GM13977 (cell line): ENCODE results near the gene SLC9A1.

Source experiments
- DNase-seq: peaks from one replicate; pipeline ENCODE4 v3.0.0; 2012; ENCODE audit warnings: low spot score
- in situ Hi-C: fragments of 300-500 bp; cut with MboI; formaldehyde crosslinking; loops from one replicate; pipeline ENCODE4 v1.12.0; 2022; ENCODE audit warnings: low sequenced_read_pairs, low pct_unique_long_range_greater_than_20kb, mixed read lengths, inconsistent platforms; ENCODE audit not compliant: unreplicated experiment
- TF ChIP-seq, protein P1 (sequence below): IDR thresholded peaks from 2 replicates; pipeline ENCODE4 v1.5.1; 2012; ENCODE audit warnings: mild to moderate bottlenecking, control low read depth; ENCODE audit not compliant: insufficient read depth; ENCODE audit errors: extremely low read depth, missing control alignments

The SLC9A1 gene

DNA sequence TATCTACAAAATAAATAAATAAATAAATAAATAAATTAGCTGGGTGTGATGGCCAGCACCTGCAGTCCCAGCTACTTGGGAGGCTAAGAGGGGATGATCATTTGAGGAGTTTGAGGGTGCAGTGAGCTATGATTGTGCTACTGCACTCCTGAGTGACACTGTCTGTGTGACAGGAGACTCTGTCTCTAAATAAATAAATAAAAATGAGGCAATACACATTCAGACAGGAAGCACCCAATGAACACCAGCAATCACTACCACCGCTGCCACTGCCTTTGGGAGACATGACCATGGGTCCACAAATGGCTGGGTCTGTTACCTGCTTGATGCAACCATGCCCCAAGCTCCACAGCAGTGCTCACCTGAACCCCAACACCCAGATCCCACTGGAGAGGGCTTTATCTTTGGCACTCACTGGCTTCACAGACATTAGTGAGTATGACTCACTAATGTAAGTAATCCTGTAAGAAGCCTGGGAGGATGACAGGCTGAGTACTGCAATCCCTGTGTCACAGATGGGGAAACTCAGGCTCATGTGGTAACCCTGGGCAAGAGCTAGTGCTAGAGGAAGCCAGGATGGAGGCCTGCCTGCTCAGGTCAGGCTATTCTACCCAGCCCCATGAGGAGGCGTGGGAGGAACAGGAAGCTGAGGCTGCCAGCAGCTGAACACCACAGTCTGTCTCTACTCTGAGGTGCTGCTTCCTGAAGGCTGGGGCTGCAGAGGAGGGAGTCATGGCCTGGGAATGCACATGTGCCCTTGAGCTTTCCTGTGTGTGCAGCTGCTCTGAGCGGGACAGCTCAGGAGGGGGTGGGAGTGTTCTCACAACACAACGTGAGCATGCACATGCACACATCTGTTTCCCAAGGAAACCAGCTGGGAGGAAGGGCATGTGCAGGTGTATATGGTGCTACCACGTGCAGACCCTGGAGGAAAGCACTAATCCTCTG lies 43.0 kb downstream of the SLC9A1 start:
- peak; percentile 84 for DNase-seq

GRCh38 chr1:27109103-27109822 lies 45.7 kb downstream of the SLC9A1 start:
- in situ Hi-C loops = no loop called here
- DNase-seq = no peak

More for the DNA sequence above, 43.0 kb downstream of the SLC9A1 start:
- TF ChIP-seq, protein P1, sequence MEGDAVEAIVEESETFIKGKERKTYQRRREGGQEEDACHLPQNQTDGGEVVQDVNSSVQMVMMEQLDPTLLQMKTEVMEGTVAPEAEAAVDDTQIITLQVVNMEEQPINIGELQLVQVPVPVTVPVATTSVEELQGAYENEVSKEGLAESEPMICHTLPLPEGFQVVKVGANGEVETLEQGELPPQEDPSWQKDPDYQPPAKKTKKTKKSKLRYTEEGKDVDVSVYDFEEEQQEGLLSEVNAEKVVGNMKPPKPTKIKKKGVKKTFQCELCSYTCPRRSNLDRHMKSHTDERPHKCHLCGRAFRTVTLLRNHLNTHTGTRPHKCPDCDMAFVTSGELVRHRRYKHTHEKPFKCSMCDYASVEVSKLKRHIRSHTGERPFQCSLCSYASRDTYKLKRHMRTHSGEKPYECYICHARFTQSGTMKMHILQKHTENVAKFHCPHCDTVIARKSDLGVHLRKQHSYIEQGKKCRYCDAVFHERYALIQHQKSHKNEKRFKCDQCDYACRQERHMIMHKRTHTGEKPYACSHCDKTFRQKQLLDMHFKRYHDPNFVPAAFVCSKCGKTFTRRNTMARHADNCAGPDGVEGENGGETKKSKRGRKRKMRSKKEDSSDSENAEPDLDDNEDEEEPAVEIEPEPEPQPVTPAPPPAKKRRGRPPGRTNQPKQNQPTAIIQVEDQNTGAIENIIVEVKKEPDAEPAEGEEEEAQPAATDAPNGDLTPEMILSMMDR = peak; percentile 44
- in situ Hi-C loops = no loop called here

GRCh38 chr1:27108588-27108987 lies 46.3 kb downstream of the SLC9A1 start:
- TF ChIP-seq, protein P1 = no peak
- DNase-seq = no peak
- in situ Hi-C loops = no loop called here

More at GRCh38 chr1:27109103-27109822, 45.7 kb downstream of the SLC9A1 start:
- TF ChIP-seq, protein P1 = peak; percentile 48

- in situ Hi-C loops = no loop called here
- TF ChIP-seq, protein P1 = no peak
- peak; percentile 59 for DNase-seq
Measured at GRCh38 chr1:27106561-27107323, 48.2 kb downstream of the SLC9A1 start.

GRCh38 chr1:27105018-27105417 lies 49.9 kb downstream of the SLC9A1 start:
- no peak for DNase-seq
- in situ Hi-C loops = no loop called here
- TF ChIP-seq, protein P1 = no peak

- in situ Hi-C loops = loop anchor here (5.0 kb wide), 2 partner anchors 109 to 179 kb away; no protein-coding TSS in a partner anchor
- no peak for DNase-seq
- TF ChIP-seq, protein P1 = no peak
Measured at GRCh38 chr1:27103498-27103897, 51.4 kb downstream of the SLC9A1 start.
